Gastroesophageal sphincter (tissue), 4 donors: ENCODE data around the gene NAMPT. TPM values are rescaled to one million over a fixed set of nuclear protein-coding genes. Genes with fewer than 3 reads are reported as not detected.
A peak's percentile ranks its signal among the peaks of the same experiment; 100 is the strongest.

Experiments
- ATAC-seq: fragments of 150-250 bp; one replicate; pipeline ENCODE4 v1.9.1; 2016; ENCODE audit warnings: mild to moderate bottlenecking, moderate library complexity
- H3K27ac ChIP-seq, 4 donors: fragments of 200-600 bp; sonication (generic) in 3 of 4; 1 replicate in 3 of 4; 2 replicates in 1 of 4; pipeline ENCODE4 v1.5.1; 2016 to 2019
- H3K27me3 ChIP-seq: fragments of 200-600 bp; sonication (generic); one replicate; pipeline ENCODE4 v1.5.1; 2019
- H3K36me3 ChIP-seq, 2 donors: fragments of 200-600 bp; sonication (generic); one replicate each; pipeline ENCODE4 v1.5.1; 2019; ENCODE audit warnings: control low read depth in 1 of 2
- H3K4me1 ChIP-seq, 3 donors: fragments of 200-600 bp; sonication (generic); 1 replicate in 2 of 3; 2 replicates in 1 of 3; pipeline ENCODE4 v1.5.1; 2016 to 2019; ENCODE audit warnings: control low read depth in 2 of 3
- H3K4me3 ChIP-seq, 2 donors: fragments of 200-600 bp; sonication (generic); one replicate each; pipeline ENCODE4 v1.5.1; 2019; ENCODE audit warnings: mild to moderate bottlenecking in 1 of 2, moderate library complexity in 1 of 2
- H3K9me3 ChIP-seq, 3 donors: fragments of 200-600 bp; sonication (generic); one replicate each; pipeline ENCODE4 v1.5.1; 2017 to 2019; ENCODE audit warnings: control low read depth in 2 of 3
- CTCF ChIP-seq, 4 experiments: fragments of 200-600 bp in 2 of 4; fragments of 450-650 bp in 2 of 4; sonication (generic) in 1 of 4; IDR thresholded peaks; one replicate each; pipeline ENCODE4 v1.5.1; 2017 to 2019; ENCODE audit warnings: antibody characterized with exemption in 4 of 4, mild to moderate bottlenecking in 2 of 4, moderate library complexity in 2 of 4
- EP300 ChIP-seq: sonication (generic); formaldehyde crosslinking; IDR thresholded peaks from one replicate; pipeline ENCODE4 v1.6.1; 2017; ENCODE audit warnings: antibody characterized with exemption, mild to moderate bottlenecking
- POLR2A ChIP-seq, 2 donors: fragments of 450-650 bp; IDR thresholded peaks; one replicate each; pipeline ENCODE4 v1.6.1; 2017; ENCODE audit warnings: antibody characterized with exemption in 2 of 2, mild to moderate bottlenecking in 2 of 2, moderate library complexity in 1 of 2
- POLR2AphosphoS5 ChIP-seq: sonication (generic); formaldehyde crosslinking; IDR thresholded peaks from one replicate; pipeline ENCODE4 v1.6.1; 2017; ENCODE audit warnings: antibody characterized with exemption
- WGBS, 2 donors: methylation state at CpG; one replicate each; pipeline ENCODE4 v1.1.5; 2018; ENCODE audit warnings: low coverage in 1 of 2; 5-methylcytosine and 5-hydroxymethylcytosine counted together
- total RNA-seq, 4 donors: library from RNA; depleted of rRNA; stranded (reverse); fragments of >200 nt; gene quantifications; one replicate each; pipeline ENCODE4 v1.1.0, GENCODE V29; 2016

NAMPT gene
- total RNA-seq, 4 donors from 2014 or later, result 63.1 to 611 (median 150) TPM

- H3K27me3 ChIP-seq, result no peaks in the 10 kb centered on the region
- no peak overlapping the region for H3K27ac ChIP-seq
- no peak for ATAC-seq
- WGBS, 2 donors, result 97 to 100% methylated on average over 2 to 4 of the region's 5 CpGs
- H3K4me3 ChIP-seq, result no peak overlapping the region
- TF ChIP-seq POLR2A (IDR thresholded peaks at IDR 0.05) (no peak), POLR2AphosphoS5 (no peak), CTCF (IDR thresholded peaks at IDR 0.05) (no peak), EP300 (no peak)
- H3K9me3 ChIP-seq, result no peaks in the 10 kb centered on the region
- H3K4me1 ChIP-seq, result no peaks in the 10 kb centered on the region
- H3K36me3 ChIP-seq, result peaks cover 6 to 93% of the 10 kb centered on the region in 2 donors
Observed at GRCh38 chr7:106270122-106270977, 14.4 kb downstream of the NAMPT start.

GRCh38 chr7:106269254-106269961 lies 15.4 kb downstream of the NAMPT start:
- WGBS, 2 donors, result 94 to 100% methylated on average over 4 of the region's 4 CpGs
- Histone ChIP-seq H3K27me3 (no peaks in the 10 kb centered on the region), H3K4me3 (no peak overlapping the region), H3K4me1 (no peaks in the 10 kb centered on the region), H3K9me3 (no peaks in the 10 kb centered on the region), H3K36me3 (peaks cover 3 to 93% of the 10 kb centered on the region in 2 donors), H3K27ac (no peak overlapping the region)
- no peak for ATAC-seq
- TF ChIP-seq POLR2AphosphoS5 (no peak), CTCF (IDR thresholded peaks at IDR 0.05) (no peak), EP300 (no peak), POLR2A (IDR thresholded peaks at IDR 0.05) (no peak)

GRCh38 chr7:106265133-106265532 lies 19.6 kb downstream of the NAMPT start:
- H3K4me1 ChIP-seq, result no peaks in the 10 kb centered on the region
- no peaks in the 10 kb centered on the region for H3K9me3 ChIP-seq
- no peak for TF ChIP-seq POLR2A (IDR thresholded peaks at IDR 0.05)
- TF ChIP-seq EP300, result no peak
- TF ChIP-seq POLR2AphosphoS5, result no peak
- TF ChIP-seq CTCF (IDR thresholded peaks at IDR 0.05), result no peak
- ATAC-seq, result no peak
- no peak overlapping the region for H3K27ac ChIP-seq
- no peaks in the 10 kb centered on the region for H3K27me3 ChIP-seq
- 85 to 98% methylated on average over 3 of the region's 3 CpGs for WGBS, 2 donors
- peaks cover 7 to 93% of the 10 kb centered on the region in 2 donors for H3K36me3 ChIP-seq
- no peak overlapping the region for H3K4me3 ChIP-seq

- peaks cover 7 to 94% of the 10 kb centered on the region in 2 donors for H3K36me3 ChIP-seq
- WGBS, 2 donors, result 89 to 97% methylated on average over 1 to 2 of the region's 2 CpGs
- H3K9me3 ChIP-seq, result no peaks in the 10 kb centered on the region
Observed at GRCh38 chr7:106262221-106262881, 22.4 kb downstream of the NAMPT start.

More at GRCh38 chr7:106262221-106262881, 22.4 kb downstream of the NAMPT start:
- H3K27ac ChIP-seq, result no peak overlapping the region
- no peak for ATAC-seq
- TF ChIP-seq CTCF (IDR thresholded peaks at IDR 0.05), result no peak
- TF ChIP-seq POLR2AphosphoS5, result peak; percentile 3
- H3K27me3 ChIP-seq, result no peaks in the 10 kb centered on the region
- H3K4me3 ChIP-seq, result no peak overlapping the region
- H3K4me1 ChIP-seq, result no peaks in the 10 kb centered on the region
